ENCODE measurements around the gene PAFAH2.
A peak's percentile ranks its signal among the peaks of the same experiment; 100 is the strongest.
"Not testable (repeated sequence)": the region's sequence is repeated elsewhere in the genome, so short reads cannot be mapped to it uniquely, and the experiment has no call there.

Gene PAFAH2

DNA sequence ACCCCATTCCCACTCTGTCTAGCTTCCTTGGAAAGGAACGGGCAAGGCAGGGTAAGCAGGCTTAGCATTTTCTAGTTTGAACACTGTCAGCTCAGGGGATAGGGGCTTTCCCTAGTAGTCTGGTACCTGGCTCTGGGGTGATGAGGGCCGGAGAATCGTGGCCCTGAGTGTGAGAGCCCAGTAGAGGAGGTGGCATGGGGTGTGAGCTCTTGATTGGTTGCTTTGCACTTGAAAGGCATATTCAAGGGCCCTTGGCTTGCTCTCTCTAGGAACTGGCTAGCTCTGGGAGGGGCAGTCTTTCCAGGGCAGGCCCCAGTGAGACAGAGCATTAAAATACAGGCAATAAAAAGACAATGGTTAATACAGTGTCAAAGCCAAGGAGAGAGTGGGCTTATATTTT, 13.0 kb upstream of the PAFAH2 start:
- no peak for DNase-seq

DNA sequence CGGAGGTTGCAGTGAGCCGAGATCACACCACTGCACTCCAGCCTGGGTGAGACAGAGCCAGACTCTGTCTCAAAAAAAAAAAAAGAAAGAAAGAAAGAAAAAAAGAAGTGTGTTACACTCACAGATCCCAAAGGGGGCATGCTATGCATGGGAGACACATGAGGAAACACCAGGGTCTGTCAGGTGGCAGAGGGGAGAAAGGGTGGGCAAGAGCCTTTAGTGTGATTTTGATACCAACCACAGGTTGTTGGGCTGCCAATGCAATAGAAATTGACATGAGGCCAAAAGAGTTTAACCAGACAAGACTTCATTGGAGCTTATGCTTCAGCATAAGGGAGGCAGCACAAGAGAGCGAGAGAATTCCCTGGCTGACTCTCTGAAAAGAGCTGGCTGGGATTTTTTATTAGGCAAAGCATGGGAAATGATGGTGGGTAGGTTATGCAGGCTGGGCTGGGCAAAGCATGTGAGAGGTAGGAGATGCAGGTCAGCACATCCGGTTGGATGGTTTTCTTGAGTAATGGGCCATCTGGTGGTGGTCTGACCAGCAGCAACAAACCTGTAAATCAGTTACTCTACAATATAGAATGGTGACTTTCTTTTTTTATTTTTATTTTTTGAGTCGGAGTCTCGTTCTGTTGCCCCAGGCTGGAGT, 12.1 kb upstream of the PAFAH2 start:
- peak; percentile 50 for DNase-seq

- no peak for DNase-seq
Observed at GRCh38 chr1:26006710-26007109, 8.8 kb upstream of the PAFAH2 start.

- DNase-seq, result no peak
Observed at GRCh38 chr1:26005434-26006105, 7.7 kb upstream of the PAFAH2 start.

GRCh38 chr1:26003756-26004155, 5.9 kb upstream of the PAFAH2 start:
- DNase-seq, result no peak

DNA sequence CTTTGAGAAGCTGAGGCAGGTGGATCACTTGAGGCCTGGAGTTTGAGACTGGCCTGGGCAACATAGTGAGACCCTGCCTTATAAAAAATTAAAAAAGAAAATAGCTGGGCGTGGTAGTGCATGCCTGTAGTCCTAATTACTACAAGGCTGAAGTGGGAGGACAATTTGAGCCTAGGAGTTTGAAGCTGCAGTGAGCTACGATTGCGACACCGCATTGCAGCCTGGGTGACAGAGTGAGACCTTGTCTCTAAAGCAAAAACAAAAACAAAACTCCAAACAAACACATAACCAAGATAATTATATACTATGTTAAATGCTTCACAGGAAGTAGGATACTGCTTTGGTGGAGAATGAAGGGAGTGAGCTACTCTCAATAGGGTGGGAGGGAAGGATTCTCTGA, 5.4 kb upstream of the PAFAH2 start:
- DNase-seq, result no peak

GRCh38 chr1:25999041-25999800, 1.4 kb upstream of the PAFAH2 start:
- DNase-seq, result no peak

- no peak for DNase-seq
Observed at GRCh38 chr1:25996966-25997827, 666 bp downstream of the PAFAH2 start.

- DNase-seq, result no peak
Observed at GRCh38 chr1:25994402-25995150, 3.3 kb downstream of the PAFAH2 start.

GRCh38 chr1:25993197-25993951, 4.5 kb downstream of the PAFAH2 start:
- DNase-seq, result no peak

DNA sequence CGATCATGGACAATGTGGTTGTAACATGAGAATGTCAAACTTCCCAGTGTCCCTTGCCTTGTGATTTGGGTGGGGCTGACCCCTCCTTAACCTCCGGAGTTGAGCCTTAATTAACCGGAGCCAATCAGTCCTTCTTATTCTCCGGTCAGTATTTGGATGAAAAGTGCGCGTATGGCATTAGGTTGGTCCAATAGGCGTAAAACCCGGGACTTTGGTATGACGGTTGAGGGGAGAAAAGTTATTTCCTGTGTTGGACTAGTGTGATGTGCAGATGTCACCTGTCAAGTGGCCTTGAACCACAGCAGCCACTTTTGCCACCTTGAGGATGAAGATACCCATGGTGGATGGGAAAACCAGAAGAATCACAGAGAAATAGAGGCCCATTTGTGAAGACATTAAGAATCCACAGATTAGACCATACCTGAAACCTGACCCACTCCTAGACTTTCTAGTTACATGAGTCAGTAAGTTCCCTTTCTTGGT, 5.1 kb downstream of the PAFAH2 start:
- no peak for DNase-seq

- DNase-seq, result no peak
Observed at GRCh38 chr1:25991937-25992688, 5.8 kb downstream of the PAFAH2 start.

- DNase-seq, result no peak
Observed at GRCh38 chr1:25990702-25991395, 7.0 kb downstream of the PAFAH2 start.

DNA sequence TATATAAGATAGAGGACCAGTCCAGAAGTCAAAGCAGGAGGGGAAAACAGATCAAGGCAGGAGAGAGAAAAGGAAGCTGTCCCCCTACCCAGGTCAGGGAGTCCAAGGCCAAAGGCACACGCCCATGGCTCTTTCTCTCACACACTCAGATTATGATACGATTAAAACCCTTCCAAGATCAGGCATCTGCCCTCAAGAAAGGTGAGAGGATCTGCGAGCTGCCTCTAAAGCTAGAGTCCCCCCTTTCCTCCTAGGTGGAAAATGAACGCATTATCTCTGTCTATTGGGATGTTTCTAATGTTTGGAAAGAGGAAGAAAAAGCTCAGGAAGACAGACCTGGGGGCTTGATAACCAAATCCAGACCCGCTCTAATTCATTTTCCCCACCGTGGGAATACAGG, 7.6 kb downstream of the PAFAH2 start:
- no peak for DNase-seq

- DNase-seq, result no peak
Observed at GRCh38 chr1:25989440-25990234, 8.2 kb downstream of the PAFAH2 start.

GRCh38 chr1:25987951-25988350, 9.9 kb downstream of the PAFAH2 start:
- DNase-seq, result no peak

- not testable (repeated sequence) for DNase-seq
Observed at GRCh38 chr1:25986773-25987172, 11.1 kb downstream of the PAFAH2 start.

DNA sequence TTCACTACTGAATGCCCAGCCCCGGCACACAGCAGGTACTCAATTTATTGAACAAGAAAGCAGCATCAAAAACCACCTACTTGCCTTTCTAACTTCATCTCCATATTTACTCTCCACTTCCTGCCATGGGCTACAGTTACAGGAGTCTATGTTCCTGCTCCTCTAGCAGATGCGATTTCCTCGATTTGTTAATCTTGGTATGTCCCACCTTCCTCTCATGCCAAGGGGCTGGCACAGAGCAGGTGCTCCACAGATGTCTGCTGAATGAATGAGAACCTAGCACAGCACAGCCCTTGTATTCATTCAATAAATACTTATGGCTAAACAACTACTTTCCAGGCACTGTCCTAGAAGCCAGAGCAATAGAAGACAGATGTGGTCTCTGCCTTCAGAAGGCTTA, 12.2 kb downstream of the PAFAH2 start:
- DNase-seq, result no peak

DNA sequence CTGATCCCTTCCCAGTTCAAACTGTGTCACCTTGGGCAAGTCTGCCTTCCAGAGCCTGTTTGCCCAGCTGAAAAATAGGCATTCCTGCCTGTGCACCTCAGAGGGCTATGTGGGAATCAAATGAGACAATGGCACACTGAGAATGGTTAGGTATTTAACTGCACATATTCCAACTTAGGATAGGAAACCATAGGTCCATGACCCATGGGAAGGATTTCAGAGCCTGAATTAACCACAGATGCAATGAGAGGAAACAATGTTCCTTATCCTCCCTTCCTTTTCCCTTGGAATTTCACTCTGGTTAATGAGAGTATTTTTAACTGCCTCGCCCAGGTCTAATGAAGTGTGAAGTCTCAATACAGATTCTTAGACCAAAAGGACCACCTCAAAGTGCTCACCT, 12.7 kb downstream of the PAFAH2 start:
- no peak for DNase-seq

Measured in NCI-H1092 treated with DMSO at 0.1 percent for 48 hours (cell line).